Activated T-cell treated with anti-CD3 and anti-CD28 coated beads for 48 hours (primary cell): ENCODE measurements around the gene SUGP1.

Experiments
- DNase-seq: peaks from one replicate; pipeline ENCODE4 v3.0.0-alpha.2; 2020; ENCODE audit warnings: low read depth

The SUGP1 gene

DNA sequence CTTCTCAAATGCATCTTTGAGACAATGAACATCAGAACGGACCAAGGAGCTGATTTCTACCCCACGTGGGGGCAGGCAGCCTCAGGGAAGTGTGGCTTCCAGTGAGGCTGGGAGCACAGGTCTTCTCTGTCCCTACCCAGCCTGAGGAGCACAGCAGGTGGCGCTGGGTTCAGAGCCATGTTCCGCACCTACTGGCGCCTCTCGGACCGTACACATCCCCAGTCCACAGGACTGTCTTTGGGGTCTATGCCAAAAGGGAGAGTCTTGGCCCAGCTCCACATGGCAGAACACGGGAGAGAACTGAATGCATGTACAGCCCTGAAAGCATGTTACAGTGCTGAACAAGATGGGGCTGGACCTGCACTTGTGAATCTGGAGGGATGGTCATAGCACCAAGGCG is 22.6 kb downstream of the SUGP1 start:
- DNase-seq: no peak

DNA sequence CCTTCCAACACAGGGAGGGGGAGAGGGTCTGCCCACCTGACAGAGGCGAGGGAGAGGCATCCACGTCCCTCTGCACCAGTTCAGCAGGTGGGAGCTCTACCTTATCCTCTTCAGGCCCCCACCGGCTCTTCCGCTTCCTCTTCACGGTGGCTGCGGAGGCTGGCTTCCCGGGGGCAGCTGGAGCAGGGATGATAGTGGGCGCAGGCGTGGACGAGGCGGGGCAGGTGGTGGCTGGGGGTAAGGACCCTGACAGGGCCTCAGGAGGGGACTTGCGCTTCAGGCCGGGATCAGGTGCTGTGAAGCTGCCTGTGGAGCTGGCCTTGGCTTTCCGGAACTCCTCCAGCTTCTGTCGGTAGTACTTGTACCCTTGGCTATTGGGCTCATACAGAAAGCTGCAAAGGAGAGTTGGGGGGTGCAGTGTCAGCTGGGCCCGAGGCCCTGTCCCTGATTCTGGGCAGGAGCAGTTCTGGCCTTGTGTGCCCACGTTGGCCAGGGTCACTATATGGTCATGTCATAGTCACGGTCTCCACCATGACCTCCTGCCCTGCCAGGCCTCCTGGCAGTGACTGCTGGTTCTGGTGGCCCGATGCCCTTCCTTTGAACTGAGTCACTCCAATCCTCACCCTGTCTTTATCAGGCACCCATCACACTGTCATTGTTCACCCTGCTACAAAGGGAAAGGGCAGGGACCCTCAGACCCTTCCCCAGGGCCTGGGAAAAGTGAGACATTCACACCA is 23.2 kb downstream of the SUGP1 start:
- no peak for DNase-seq

DNA sequence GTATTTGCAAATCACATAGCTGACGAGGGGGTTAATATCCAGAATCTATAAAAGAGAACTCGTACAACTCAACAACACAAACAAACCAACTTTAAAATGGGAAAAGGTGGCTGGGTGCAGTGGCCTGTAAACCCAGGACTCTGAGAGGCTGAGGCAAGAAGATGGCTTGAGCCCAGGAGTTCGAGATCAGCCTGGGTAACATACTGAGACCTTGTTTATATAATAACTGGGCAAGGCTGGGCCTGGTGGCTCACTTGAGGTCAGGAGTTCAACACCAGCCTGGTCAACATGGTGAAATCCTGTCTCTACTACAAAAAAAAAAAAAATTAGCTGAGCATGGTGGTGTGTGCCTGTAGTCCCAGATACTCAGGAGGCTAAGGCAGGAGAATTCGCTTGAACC is 25.4 kb downstream of the SUGP1 start:
- DNase-seq: no peak

DNA sequence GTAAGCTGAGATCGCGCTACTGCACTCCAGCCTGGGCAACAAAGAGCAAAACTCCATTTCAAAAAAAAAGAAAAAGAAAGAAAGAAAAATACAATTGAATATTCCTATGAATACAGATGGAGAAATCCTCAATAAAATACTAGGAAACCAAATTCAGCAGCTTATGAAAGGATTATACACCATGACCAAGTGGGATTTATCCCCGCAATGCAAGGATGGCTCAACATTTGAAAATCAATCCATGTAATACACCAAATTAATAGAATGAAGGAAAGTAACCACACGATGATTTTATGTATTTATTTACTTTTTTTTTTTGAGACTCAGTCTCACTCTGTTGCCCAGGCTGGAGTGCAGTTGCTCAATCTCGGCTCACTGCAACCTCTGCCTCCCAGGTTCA is 27.7 kb downstream of the SUGP1 start:
- DNase-seq: no peak

DNA sequence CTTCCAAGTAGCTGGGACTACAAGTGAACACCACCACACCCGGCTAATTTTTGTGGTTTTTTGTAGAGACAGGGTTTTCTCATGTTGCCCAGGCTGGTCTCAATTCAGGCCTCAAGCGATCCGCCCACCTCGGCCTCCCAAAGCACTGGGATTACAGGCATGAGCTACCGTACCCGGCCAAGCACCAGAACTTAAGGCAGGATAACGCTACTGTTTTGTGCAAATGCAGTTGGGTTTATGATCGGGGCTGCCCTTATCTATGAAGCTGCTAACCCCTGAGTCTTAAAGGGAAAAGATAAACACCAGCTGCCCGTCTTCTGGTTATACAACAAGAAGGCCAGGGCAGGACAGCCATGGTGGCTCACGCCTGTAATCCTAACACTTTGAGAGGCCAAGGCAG is 34.6 kb downstream of the SUGP1 start:
- no peak for DNase-seq

DNA sequence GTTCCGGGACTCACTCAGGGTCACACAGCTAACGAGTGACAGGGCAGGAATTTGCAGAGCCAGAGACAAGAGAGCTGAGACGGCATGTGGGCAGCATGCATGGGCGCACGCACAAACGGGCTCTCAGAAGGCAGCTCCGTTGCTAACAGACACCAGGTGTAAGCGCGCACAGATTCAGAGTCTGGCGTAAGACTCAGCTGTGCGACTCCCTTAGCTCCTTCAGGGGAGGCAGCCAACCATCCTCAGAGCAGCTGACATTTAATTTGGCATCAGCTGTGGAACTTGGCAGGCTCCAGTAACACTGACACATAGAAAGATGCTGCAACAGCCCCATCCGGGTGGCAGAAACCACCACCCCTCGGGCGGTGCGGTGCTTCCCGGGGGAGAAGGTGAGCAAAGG is 39.7 kb downstream of the SUGP1 start:
- DNase-seq: no peak

DNA sequence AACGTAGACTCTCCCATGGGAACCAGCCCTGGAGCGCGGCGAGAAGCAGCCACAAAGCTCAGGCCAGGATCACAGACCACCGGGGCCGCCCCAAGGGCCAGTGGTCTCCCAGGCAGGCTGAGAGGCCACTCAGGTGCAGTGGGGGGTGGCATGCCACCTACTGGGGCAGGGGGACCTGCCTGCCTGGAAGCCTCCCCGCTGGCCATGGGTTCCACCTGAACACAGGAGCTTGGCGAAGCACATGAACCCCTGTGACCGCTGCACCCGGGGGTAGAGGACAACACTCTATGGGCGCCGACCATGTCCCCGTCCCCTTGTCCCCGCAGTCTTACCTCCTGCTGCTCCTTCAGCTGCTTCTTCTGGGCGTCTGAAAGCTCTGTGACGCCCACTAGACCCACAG is 40.5 kb downstream of the SUGP1 start:
- DNase-seq: no peak

DNA sequence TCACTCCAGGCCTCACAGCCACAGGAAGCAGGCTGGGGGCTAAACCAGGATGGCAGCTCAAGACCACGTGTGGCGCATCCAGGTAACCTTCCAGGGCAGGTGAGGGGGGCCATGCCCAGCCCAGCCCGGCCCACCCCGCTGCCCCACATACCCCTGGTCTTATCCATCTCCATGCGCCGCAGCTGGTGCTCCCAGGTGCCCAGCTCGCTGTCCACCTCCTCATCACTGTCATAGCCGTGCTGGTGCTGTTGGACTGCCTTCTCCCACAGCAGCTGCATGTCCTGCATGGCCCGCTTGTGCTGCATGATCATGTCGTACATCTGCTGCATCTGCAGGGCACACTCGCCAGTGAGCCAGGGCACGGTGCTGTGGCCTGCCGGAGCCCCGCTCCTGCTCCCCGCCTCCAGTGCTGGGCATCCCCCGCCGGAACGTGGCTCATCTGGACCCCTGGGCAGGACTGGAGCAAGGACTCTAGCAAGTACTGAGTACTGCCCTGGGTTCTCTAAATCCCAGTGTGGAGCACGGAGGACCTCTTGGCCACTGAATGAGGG is 41.2 kb downstream of the SUGP1 start:
- no peak for DNase-seq

DNA sequence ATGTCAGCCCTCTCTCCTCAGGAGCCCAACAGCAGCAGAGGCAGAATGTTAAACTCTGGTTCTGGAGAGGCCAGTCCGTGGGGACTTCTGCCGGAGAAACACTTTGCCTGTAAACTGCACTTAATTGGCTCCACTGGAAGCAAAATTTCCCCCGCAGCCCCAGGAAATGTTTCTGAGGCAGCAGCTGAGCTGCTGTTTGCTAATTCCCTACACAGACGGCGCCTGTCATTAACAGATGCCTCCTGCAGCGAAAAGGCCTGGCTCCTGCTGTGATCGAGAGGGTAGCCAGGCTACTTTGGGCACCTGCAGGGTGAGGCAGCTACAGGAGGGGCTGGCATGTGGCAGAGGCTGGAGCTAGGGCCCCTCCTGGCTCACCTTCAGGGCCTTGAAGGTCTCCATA is 42.0 kb downstream of the SUGP1 start:
- no peak for DNase-seq

DNA sequence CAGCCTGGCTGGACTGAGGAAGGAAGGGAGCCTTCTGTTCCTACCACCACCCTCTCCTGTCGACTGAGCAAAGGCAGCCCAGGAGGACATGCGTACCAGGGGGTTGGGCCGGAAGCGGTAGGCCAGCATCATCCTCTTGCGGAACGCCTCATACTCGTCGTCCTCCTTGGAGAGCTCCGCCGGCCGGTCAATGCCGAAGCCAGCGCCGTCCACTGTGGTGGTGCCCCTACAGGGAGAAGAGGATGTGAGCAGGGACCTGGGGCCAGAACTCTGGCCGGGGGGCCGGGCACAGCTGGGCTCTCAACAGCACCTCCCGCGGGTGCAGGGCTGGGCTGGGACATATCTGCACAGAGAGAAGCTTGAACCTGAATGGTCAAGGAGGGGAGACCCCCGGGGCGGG is 43.5 kb downstream of the SUGP1 start:
- DNase-seq: no peak

DNA sequence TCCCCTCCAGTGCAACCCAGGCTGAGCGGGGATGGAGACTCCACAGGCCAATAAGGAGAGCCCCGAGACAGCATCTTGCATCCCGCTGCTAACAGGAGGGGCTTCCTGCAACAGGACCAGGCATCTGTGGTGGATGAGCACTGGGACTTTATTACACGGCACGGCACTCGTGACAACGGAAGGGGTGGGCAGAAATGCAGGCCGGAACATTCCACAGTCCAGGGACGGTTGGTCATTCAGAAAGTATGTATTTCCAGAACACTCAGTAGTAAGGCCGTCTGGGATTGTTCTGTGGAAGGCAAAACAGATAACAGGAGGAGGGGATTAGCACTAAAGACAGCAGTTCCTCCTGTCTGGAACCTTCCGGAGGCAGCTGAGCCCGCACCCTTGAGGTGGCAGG is 43.9 kb downstream of the SUGP1 start:
- no peak for DNase-seq

DNA sequence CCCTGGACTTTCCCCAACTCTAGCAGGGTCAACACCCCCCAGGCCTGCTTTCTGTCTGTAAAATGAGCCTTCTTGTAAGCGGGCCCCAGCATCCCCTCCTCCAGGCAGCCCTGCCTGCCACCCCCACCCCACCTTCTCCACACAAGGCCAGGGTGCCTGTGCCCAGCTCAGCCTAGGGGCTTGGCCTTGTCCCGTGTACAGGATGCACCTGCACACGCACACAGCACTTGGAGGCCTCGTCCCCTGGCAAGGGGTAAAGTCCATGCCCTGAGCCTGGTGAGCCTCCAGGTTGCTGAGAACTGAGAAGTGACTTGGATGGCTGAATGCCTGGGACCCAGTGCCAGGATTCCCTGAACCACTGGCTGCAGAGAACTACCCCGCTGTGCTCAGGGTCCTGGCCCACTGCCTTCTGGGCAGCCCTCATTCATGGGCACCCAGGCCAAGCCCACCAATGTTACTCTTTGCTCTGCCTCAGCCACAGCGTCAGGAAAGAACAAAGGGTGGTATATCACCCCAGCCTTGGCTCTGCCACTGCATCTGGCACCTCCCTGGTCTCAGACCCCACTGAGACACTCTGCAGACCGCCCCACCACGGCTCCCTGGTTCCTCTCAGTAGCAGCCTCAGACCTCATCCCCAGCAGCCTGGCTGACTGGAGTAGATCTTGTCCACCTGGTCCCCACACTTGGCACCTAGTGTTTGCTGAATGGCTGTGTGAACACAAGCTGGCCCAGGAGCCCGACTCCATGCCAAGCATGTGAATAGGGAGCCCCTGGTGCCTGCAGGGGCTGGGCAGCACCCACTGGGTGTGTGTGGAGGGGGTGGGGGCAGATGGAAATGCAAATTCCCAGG is 45.4 kb downstream of the SUGP1 start:
- DNase-seq: no peak

DNA sequence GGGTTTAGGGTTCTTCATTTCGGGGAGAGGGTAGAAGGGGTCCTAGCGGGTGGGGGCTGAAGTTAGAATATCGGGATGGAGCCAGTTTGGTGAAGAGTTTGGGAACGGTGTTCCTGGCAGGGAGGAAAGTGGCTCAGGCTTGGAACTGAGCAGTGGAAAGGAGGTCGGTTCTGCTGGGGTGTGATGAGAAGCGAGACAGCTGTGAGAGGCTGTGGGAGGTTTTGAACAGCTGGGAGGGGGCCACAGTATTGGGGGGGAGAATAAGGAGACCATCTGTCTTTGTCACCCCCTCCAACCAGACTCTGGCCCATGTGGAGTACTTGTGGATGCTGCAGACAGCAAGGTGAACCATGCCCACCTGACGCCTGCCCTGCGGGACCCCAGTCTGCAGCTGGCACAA is 46.2 kb downstream of the SUGP1 start:
- DNase-seq: no peak

DNA sequence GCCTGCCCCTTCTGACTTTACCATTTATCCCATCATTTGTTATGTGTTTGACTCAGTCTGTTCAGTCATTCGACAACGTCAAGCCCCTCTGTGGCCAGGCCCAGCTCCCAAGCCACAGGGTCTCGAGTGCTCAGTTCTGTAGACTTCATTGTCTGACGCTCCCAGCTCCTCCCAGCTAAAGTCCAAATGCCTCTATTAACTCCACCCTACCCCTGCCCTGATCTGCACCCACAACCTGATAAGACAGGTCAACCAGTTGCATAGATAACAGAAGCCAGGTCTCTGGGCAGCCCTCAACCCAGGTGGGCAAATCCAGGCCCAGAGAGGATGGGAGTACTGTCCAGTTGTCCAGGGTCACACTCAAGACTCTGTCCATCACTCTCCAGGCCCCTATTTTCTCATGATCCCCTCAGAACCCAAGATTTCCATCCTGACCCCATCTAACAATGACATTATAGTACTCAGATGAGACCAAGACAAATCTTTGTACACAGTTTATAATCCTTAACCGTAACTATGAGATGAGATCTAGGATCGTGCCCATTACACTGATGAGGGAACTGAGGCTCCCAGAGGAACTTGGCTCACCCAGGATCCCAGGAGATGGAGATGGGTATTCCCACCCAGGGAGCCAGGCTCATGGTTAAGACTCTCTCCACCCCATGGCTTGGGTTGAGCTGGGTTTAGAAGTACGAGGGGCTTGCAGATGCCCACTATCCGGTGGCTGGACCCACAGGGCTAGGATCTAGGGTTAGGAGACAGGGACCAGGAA is 48.3 kb downstream of the SUGP1 start:
- no peak for DNase-seq

DNA sequence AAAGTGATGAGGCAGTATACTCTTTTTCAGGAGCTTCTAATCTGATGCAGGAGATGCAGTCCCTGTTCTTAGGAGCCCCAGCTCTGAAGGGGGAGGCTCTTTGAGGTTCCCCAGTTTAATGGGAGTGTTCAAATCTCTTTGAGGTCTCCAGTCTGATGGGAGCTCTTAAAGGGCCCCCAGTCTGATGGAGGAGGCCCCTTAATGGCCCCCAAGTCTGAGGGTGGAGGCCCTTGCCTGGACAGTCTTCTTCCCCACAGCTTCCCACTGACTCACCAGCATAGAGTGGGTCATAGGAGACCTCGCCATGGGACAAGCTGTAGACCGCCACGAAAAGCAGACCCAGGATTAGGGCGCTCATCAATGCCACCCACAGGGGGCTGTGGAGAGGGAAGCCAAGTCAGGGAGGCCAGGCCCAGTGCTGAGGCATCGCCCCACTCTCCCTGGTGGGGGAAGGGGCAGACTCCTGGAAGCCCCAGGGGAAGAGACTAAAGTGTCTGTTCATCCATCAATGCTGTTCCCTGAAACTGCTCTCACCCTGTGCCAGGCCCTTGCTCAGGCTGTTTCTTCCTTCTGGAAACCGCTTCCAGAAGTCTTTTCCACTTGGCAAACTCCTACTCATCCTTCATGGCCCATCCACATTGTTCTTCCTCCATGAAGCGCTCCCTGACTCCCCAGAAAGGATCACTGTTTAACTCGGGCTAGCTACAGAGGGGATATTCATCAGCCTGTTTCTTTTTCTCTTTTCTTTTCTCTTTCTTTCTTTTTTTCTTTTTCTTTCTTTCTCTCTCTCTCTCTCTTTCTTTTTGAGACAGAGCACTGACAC is 49.3 kb downstream of the SUGP1 start:
- no peak for DNase-seq

DNA sequence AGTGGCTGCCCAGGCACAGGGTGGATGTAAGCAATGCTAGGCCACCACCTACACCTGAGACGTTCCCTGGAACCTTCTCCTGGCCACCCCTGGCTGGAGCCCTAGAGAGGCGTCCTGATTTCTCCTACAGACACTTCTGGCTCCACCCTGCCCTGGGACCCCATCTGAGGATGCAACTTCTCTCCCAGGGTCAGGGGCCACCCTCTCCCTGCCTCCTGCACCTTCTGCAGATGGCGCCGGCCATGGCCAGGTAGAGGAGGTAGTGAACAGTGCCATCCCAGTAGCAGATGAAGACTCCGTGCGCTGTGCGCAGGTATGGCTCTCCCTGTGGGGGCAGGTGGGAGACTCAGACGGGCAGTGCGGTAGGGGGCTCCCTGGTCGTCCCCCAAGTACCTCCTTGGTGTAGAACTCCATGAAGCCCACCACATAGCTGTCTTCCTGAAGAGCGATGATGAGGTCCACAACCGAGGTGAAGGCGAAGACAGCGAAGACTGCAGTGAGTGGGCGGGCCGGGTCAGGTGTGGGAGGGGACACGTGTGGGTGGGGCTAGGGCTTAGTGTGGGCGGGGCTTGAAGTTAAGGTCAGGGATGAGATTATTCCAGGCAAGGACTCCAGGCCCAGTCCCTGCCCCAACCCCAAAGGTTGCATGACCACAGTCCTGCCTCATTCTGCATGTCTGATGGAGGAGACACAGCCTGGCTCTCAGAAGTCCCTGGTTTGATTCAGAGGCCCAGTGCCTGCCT is 50.2 kb downstream of the SUGP1 start:
- DNase-seq: no peak

DNA sequence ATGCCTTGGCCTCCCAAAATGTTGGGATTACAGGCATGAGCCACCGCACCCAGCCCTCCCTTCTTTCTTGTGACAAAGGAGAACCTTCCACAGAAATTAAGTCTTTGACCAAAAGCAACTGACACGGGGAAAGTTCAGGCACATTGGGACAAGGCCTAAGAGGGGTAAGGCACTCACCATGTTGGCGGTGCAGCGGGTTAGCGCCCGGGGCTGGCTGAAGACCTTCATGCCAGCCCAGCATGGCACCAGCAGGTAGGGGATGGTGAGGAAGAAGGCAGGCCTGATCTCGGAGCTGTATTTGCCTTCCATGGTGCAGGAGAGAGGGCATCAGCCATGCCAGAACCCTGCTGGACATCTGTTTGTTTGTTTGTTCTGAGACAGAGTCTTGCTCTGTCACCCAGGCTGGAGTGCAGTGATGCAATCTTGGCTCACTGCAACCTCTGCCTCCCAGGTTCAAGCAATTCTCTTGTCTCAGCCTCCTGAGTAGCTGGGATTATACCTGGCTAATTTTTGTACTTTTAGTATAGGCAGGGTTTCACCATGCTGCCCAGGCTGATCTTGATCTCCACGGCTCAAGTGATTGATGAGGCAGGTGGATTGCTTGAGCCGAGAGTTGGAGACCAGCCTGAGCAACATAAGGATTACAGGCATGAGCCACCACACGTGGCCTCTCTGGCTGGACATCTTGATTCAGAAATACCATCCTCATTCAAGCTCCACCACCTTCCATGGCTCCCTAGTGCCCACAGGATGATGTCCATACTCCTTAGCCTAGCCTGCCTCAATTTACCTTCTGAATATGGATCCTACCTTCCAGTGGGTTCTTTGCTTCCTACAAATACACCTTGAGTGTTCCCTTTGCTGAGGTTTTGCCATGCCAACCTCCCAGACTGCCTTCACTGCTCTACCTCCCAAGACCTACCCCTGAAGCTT is 51.6 kb downstream of the SUGP1 start:
- DNase-seq: no peak

DNA sequence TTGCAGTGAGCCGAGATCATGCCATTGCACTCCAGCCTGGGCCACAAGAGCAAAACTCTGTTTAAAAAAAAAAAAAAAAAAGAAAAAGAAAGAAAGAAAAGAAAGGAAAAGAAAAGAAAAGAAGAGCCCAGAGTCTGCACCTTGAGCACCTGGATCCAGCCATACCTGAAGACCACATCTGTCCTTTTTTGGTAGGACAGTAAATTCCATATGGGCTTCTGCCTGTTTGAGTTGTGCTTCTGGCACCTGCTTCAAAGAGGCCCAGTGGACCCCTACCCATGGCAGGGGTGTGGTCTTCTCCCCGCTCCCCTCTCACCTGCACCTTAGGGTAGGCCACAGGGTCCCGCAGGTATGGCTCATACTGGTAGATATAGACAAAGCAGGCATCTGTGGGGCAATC is 53.0 kb downstream of the SUGP1 start:
- no peak for DNase-seq

DNA sequence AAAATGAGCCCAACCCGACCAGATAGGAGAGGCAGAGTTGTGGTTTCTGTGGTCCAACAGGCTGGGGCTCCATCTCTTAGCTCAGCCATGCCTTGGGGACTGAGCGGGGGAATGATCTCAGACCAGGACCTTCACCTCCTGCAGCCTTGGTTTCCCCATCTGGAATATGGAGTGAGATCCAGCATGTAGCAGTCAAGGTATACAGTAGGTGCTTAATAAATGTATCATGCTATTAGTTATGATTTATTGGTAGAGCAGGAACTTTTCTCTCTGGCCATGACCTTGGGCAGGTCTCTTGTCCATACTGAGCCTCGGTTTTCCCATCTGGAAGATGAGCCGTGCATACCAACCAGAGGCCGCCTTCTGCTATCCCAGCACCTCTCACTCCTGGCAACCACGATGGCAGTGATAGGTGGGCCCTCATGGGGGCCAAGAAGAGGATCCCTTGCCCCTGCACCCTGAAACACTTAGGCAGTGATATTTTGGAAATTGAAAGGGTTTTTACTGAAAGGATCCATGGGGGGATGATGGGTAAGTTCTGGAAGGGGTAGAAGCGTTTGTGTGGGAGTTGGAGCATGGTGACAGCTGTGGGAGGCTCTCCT is 56.3 kb downstream of the SUGP1 start:
- no peak for DNase-seq
